ENCODE results near the gene TCF12.
"Not testable (repeated sequence)": the region's sequence is repeated elsewhere in the genome, so short reads cannot be mapped to it uniquely, and the experiment has no call there.

The TCF12 gene

DNA sequence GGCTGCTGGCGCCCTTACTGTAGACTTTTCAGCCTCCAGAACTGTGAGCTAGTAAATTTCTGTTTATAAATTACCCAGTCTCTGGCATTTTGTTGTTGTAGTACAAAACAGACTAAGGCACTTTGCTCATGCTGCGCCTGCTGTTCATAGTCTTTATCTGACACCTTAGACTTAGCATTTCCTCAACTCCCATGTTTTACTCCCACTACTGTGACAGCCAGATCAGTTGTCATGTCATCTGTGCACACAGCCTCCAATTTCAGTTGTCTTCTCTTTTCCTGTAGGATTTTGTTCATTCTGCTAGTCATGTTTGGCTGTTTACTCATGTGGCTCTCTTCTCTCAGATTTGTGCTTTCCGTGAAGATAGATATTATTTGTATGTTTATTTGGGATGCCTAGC lies 62.0 kb downstream of the TCF12 start:
- no peak for DNase-seq

DNA sequence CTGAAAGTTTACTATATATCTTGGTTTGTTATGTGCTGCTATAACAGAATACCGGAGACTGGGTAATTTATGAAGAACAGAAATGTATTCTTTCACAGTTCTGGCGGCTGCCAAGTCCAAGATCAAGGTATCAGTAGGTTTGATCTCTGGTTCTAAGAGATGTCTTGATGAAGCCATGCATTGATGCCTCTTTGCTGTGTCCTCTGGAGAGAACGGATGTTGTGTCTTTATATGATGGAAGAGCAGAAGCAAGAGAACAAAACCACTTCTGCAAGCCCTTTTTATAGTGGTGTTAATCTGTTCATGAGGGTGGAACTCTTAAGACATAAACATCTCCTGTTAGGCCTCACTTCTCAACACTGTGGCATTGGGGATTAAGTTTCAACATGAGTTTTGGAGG lies 62.7 kb downstream of the TCF12 start:
- no peak for DNase-seq

DNA sequence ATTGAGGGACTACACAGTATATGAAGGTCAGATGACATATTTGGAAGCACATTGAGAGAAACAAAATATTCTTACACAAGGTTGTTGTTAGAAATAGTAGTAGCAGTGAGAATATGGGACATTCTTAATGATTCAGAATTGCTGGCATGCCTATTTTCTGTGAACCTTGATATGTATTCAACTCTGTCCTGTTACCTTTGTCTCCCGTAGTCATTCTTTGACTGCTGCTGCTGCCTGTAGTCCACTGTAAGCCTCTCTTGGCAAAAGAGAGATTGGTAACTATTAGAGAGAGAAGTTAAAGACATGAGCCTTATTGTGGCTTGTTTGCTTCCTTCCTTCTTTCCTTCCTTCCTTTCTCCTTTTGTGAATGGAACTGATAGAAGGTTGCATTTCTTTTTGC lies 64.5 kb downstream of the TCF12 start:
- peak; percentile 24 for DNase-seq

DNA sequence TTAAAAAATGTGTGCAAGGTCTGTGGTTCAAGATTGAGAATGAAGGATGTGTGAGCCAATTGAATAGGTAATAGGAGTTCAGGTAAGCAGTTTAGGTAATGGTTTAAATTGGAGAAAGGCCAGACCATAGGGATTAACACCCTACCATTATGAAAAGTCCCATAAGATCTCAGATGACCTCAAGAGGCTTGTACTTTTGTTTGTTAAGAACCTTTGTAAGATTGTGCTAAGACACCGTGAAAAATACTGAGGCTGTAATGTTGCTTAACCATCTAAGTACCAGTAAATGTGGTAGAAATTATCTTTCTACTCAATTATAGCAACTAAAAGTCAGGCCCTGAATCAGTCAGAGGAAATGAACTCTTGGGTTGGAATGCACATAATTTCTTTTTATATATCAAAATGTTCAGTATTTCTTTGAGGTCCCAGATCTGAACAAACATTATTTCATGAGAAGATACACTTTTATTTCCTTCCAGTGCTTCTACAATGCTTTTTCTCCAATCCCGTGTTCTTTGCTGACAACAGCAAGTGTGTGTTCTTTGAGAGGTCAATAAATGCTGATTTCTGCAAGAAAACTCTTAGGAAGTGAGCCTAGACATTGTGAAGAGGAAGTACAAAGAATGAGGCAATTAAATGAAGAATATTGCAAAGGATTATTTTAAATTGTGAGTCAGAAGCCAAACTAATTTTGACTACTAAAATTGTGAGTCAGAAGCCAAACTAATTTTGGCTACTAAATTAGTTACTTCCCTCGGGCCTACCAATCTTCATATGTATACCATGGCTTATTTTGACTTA lies 66.4 kb downstream of the TCF12 start:
- peak; percentile 41 for DNase-seq

DNA sequence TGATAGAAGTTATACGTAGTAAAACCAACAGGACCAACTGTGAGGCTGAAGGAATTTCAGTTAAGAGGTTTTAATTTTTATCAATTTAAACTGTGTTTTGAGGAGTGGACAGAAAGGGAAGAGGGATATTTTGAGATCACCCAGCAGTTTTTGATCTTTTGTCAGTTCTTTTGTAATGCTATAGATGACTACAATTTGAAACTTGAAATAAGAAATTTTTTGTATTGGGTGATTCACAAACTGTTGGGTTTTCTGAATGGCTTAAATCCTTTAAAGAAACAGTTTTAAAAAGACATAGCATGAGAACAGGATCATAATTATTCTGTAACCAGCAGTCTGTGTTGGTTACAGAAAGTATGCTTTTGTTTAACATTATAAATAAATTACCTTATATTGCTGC lies 67.4 kb downstream of the TCF12 start:
- DNase-seq = no peak

DNA sequence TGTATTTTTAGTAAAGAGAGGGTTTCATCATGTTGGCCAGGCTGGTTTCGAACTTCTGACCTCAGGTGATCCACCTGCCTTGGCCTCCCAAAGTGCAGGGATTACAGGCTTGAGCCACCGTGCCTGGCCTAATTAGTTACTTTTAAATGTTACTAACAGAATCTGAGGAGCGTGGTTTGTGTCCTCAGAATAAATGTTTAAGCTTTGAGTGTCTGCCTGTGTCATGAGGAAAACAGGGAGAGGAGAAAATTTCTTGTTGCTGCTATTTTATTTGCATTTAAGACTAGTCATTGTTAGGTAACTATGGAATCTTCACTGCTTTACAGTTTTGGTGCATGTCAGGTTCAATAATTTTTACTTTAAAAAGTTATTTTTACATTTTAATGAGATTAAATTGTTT lies 68.8 kb downstream of the TCF12 start:
- no peak for DNase-seq

DNA sequence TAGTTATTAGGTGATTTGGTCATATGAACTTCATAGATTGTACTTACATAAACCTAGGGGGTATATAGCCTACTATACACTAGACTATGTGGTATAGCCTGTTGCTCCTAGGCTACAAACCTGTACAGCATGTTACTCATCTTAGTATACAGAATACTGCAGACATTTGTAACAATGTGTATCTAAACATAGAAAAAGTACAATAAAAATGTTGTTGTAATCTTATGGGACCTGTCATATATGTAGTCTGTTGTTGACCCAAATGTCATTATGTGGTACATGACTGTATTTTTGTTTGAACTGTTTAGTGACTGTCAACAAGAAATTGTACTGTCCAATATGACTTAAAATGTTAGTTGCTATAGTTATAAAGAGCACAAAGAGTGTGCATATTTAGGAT lies 69.8 kb downstream of the TCF12 start:
- DNase-seq = no peak

DNA sequence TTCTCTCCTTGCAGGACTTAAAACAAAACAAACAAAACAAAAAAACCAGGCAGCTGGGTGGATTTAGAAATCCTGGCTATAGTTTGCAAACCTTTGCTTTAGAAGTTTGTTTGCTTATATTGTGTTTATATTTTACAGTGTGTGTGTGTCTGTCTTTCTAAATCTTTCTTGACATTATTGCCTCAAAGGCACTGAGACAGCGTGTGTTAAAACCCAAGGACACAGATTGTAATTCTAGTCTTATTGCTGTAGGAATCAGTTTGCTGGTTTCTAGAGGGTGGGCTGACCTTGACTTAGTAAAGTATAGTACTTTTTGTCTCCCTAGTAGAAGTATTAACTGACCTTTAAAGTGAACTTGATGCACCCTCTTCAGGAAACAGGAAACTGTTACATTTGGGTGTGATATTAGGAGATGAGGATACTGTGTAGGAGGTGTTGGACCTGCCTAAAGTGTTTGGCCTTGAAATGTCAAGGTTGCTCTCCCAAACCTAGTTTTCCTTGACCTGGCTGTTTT lies 71.0 kb downstream of the TCF12 start:
- DNase-seq = peak; percentile 39

DNA sequence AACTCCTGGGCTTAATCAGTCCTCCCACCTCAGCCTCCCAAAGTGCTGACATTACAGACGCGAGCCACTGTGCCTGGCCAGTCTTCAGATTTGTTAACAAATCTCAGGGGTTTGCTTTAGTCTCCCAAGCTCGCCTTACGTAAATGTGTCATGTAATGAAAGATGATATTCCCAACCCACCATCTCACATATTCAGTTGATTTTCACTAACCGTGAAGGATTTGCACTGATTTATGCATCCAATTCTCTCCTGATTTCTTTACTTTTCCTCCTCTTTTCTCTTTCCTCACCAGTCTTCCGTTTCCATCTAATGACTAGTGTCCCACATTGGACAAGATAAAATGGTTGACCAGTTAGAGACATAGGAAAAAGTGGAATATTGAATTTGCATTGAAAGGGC lies 72.6 kb downstream of the TCF12 start:
- no peak for DNase-seq

DNA sequence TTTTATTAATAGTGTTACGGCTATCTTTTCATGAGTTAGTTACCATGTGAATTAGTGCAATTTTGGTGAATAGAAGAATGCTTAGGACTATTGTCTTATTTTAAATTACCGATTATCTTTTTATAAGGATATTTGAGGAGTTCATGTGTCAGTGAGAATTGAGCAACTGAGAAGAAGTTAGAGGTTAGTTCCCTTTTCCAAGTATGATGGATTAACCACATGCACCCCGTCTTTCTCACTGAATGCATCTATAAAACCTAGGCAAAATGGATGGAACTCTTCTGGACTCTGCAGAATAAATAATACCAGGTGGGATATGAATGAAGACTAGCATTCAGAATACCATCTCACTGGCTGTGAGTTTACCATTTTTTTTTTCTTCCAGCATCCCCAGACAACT lies 74.3 kb downstream of the TCF12 start:
- DNase-seq = peak; percentile 28

DNA sequence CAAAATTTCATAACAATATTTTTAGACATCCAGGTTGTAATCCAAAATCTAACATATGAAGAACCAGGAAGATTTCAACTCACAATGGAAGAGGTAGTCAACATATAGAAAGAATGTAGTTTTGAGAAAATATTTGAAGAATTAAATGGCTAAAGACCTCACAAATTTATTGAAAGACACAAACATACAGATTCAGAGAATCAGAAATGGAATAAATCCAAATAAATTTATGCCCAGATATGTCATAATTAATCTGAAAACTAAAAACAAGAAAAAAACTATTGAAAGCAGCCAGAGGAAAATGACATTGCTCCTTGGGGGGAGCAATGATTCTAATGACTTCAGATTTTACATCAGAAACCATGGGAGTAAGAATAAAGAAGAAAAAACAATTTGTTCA lies 75.8 kb downstream of the TCF12 start:
- DNase-seq = no peak

DNA sequence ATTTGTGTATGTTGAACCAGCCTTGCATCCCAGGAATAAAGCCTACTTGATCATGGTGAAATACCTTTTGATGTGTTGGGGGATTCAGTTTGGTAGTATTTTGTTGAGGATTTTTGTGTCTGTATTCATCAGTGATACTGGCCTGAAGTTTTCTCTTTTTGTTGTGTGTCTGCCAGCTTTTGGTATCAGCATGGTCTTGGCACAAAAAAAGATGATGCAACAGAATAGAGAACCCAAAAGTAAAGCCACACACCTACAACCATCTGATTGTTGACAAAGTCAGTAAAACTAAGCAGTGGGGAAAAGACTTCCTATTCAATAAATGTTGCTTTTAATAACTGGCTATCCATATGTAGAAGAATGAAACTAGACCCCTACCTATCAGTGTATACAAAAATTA lies 77.6 kb downstream of the TCF12 start:
- DNase-seq = no peak

DNA sequence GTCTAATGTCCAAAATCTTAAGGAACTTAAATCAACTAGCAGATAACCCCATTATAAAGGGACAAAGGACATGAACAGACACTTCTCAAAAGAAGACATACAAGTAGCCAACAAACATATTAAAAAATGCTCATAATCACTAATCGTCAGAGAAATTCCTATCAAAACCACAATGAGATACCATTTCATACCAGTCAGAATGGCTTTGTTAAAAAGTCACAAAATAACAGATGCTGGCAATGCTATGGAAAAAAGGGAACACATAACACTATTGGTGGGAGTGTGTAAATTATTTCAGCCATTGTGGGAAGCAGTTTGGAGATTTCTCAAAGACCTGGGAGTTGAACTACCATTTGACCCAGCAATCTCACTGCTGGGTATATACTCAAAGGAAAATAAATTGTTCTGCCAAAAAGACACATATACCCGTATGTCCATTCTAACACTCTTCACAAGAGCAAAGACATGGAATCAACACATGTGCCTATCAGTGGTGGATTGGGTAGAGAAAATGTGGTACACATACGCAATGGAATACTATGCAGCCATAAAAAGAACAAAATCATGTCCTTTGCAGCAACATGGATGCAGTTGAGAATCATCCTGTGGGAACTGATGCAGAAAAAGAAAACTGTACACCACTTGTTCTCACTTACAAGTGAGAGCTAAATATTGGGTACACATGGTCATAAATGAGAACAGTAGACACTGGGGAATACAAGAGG lies 78.5 kb downstream of the TCF12 start:
- DNase-seq = no peak

DNA sequence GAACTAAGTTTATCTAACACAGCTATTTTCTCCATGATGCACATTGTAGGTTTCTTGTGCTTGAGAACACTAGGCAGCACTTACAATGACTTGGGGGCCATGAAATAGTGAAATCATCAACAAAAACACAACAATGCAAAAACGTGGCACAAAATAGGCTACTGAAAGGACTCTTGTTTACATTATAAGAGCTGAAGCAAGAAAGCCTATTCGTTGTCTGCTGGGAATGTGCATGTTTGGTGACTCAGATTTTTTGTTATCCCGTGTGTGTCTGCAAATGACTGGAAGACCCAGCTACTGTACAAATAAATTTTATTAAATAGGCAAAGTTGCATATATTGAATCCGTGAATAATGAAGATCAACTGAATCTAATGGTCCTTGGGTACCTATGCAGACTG lies 85.0 kb downstream of the TCF12 start:
- DNase-seq = no peak

DNA sequence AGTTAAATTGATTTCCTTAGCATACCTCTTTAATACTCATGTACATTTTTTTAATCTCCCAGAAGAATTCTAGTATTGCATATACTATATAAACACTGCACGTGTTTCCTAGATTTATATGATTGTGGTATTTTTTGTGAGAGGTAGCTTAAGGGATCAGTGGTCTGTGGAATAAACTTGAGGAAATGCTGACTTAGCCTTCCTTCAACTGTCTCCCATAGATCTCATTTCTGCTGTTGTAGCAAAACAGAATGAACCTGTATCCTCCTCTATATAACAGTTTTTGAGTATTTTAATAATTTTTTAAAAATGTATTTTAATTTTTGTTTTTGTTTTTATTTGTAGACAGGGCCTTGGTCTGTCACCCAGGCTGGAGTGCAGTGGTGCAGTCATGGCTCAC lies 86.8 kb downstream of the TCF12 start:
- DNase-seq = no peak

DNA sequence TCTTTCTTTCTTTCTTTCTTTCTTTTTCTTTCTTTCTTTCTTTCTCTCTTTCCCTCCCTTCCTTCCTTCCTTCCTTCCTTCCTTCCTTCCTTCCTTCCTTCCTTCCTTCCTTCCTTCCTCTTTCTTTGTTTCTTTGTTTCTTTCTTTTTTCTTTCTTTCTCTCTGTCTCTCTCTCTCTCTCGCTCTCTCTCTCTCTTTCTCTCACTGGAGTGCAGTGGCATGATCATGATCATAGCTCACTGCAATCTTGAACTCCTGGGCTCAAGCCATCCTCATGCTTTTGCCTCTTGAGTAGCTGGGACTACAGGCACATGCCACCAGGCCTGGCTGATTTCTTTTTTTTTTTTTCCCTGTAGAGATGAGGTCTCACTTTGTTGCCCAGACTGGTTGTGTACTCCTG lies 89.4 kb downstream of the TCF12 start:
- DNase-seq = not testable (repeated sequence)

DNA sequence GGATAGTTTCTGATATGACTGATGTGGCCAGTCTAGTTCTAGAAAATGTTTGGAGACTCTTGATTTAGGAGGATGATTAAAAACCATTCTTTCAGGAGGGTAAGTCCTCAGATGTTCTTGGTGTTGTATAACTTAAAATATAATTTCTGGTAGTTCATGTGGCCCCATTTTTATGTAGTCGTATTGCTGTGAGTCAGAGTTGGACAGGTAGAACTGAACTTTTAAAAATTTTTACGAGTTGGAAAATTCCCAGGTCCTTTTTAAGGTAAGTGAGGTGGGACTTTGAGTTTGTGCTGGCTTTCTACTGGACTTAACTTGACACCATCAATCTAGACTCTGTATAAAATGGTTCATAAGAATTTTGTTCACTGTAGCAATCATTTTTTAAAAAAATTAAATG lies 92.3 kb downstream of the TCF12 start:
- DNase-seq = no peak

DNA sequence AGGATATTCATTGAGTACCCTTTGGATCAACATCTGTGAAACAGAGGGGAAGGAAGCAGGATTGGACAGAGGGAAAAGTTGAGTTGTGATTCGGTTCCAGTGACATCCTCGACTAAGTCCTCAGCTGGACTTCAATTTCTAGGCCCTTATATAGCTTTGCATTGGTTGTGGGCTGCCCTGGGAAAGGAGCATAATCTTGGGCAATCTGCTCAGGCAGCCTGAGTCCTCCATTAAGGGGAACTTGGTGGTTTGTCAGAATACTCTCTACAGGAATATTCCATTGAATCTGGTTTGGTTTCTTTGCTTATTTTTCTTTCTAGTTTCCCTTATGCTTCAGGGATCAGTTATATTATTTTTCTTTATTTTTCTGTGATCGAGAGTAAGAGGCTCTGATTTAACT lies 94.1 kb downstream of the TCF12 start:
- DNase-seq = peak; percentile 51

DNA sequence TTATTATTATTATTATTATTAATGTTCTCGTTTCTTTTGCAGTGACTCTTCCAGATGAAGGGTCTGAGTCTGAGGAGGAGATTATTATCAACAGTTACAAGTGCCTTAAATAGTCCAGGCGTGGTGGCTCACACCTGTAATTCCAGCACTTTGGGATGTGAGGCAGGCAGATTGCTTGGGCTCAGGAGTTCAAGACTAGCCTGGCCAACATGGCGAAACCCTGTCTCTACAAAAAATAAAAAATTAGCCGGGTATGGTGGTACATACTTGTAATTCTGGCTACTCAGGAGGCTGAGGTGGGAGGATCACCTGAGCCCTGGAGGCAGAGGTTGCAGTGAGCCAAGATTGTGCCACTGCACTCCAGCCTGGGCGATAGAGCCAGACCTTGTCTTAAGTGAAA lies 96.5 kb downstream of the TCF12 start:
- DNase-seq = not testable (repeated sequence)

DNA sequence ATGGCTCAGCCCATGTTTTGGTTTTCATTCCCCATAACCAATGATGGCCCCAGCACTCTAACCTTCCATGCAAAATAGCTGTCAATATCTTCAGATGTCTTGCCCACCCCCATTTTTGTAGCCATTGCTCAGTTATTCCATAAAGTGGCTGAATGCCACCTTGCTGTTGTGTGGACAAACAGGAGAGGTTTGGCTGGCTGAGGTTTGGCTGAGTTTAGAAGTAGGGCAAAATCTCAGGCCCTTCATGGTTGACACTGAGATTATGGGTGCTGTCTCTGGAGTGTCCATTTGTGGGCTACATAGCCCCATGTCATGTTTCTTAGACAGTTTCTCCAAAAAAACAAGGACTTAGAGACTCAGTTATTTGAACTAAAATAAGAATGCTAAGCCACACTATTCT lies 96.9 kb downstream of the TCF12 start:
- DNase-seq = no peak

DNA sequence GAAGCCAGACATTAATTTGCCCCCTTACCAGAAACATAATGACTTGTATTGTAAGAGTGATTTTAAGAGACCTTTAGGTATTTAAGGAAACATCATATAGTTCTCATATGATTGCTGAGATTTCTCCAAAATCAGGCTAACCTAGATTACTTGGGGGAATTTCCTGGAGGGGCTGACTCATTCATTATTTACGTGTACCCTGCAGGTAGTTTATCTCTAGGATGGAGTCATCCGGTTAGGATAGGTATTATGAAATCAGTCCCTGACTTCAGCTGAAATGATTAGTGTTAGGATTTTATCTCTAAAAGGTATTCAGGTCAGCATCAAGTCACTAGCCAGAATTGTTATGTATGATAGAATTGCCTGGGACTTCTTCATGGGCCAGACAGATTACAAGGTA lies 97.5 kb downstream of the TCF12 start:
- DNase-seq = no peak

DNA sequence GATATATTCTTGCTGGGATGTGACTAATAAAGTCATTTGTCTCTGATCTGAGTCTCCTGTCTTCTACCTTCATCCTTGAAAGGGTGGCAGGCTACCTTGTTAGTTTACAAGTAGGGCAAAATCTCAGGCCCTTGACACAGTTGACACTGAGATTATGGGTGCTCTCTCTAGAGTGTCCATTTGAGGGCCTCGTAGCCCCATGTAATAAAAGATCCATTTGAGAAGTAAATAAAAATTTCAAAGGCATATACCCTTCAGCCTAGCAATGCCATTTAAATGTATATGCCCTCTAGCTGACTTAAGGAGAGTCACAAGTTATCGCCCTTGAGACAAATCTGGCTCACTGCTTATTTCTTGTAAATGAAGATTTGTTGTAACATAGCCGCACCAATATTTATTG lies 98.6 kb downstream of the TCF12 start:
- peak; percentile 72 for DNase-seq

DNA sequence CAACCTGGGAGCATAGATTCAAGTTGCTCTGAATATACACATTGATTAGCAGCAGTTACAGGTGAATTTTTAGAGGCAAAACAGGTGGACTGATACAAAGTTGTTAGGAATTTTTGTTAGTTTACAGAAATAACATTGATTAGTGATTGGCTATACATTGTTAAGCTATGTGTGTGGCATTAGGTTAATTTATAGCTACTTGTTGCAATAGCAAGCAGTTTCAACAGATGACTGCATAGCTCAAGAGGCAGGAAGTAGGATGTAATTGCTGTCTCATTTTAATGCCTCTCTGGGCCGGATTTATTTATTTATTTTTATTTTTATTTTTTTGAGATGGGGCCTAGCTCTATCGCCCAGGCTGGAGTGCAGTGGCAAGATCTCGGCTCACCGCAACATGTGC lies 99.7 kb downstream of the TCF12 start:
- no peak for DNase-seq

DNA sequence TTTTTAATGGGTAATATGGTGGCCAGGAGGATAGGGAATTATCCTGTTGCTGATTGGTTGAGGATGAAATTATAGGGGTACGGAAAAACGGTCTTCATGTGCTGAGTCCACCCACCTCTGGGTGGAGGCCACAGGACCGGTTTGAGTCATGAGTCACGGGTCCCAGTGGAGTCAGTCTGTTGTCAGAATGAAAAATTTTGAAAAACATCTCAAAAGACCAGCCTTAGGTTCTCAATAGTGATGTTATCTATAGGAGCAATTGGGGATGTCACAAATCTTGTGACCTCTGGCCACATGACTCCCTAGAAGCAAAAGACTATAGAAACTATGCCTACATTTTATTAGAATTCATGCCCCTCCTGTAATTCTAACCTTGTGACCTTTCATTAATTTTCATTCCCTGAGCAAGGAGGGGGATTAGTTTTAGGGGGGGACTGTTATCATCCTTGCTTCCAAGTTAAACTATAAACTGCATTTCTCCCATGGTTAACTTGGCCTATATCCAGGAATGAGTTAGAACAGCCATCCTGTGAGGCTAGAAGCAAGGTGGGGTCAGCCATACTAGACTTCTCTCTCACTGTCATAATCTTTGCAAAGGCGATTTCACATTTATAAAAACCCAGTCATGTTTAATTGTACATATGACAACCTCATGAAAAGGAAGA lies 101.2 kb downstream of the TCF12 start:
- no peak for DNase-seq
